HG03108 (cell line): ENCODE measurements around the gene CYP2J2.
"Not testable (repeated sequence)": the region's sequence is repeated elsewhere in the genome, so short reads cannot be mapped to it uniquely, and the experiment has no call there.

Source experiments
- ATAC-seq: cut with Tn5 transposase; IDR thresholded peaks from one replicate; pipeline ENCODE4 v1.9.1; 2021; ENCODE audit warnings: moderate library complexity; ENCODE audit not compliant: unreplicated experiment

Gene CYP2J2

GRCh38 chr1:59877108-59877682 is 49.4 kb downstream of the CYP2J2 start:
- ATAC-seq: no peak

GRCh38 chr1:59871746-59872145 is 54.8 kb downstream of the CYP2J2 start:
- ATAC-seq: no peak

GRCh38 chr1:59866462-59866861 is 60.1 kb downstream of the CYP2J2 start:
- no peak for ATAC-seq

GRCh38 chr1:59857679-59858354 is 68.8 kb downstream of the CYP2J2 start:
- no peak for ATAC-seq

- ATAC-seq: no peak
Observed at GRCh38 chr1:59856725-59857338, 69.7 kb downstream of the CYP2J2 start.

- ATAC-seq: not testable (repeated sequence)
Observed at GRCh38 chr1:59855297-59855696, 71.3 kb downstream of the CYP2J2 start.

GRCh38 chr1:59852117-59852516 is 74.5 kb downstream of the CYP2J2 start:
- no peak for ATAC-seq

- ATAC-seq: no peak
Observed at GRCh38 chr1:59846895-59847282, 79.7 kb downstream of the CYP2J2 start.

- no peak for ATAC-seq
Observed at GRCh38 chr1:59846209-59846894, 80.2 kb downstream of the CYP2J2 start.

GRCh38 chr1:59845091-59845490 is 81.5 kb downstream of the CYP2J2 start:
- no peak for ATAC-seq
